ENCODE measurements around the gene DCTN5.

DCTN5 gene

DNA sequence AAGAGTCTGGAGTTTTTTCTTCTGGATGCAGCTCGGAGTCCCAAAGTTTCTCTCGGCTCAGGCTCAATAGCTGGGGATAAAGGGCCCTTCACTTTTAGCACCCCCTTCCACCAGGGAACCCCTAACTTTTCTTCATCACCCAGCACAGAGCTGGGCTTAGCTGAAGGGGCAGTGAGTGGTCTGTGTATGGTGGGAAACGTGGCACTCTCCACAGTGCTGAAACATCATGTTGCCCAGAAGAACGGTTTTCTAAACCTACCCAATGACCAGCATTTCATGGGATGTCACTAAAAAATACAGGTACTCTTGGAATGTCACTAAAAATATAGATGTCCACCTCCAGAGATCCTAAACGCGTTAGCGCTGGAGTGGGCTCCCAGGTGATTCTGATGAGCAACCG, 59.8 kb downstream of the DCTN5 start:
- H3K79me2 ChIP-seq (ENCODE audit: insufficient read depth, low read length) = no peaks in the 10 kb centered on the region
- H3K4me3 ChIP-seq (ENCODE audit: insufficient read depth, low read length, poor library complexity, severe bottlenecking) = no peak overlapping the region
- no peaks in the 10 kb centered on the region for H3F3A ChIP-seq (ENCODE audit: insufficient read depth)
- no peak overlapping the region for H2AFZ ChIP-seq (ENCODE audit: low read depth, low read length, severe bottlenecking)
- H3K36me3 ChIP-seq (ENCODE audit: low read length) = no peaks in the 10 kb centered on the region
- TF ChIP-seq, protein P1, sequence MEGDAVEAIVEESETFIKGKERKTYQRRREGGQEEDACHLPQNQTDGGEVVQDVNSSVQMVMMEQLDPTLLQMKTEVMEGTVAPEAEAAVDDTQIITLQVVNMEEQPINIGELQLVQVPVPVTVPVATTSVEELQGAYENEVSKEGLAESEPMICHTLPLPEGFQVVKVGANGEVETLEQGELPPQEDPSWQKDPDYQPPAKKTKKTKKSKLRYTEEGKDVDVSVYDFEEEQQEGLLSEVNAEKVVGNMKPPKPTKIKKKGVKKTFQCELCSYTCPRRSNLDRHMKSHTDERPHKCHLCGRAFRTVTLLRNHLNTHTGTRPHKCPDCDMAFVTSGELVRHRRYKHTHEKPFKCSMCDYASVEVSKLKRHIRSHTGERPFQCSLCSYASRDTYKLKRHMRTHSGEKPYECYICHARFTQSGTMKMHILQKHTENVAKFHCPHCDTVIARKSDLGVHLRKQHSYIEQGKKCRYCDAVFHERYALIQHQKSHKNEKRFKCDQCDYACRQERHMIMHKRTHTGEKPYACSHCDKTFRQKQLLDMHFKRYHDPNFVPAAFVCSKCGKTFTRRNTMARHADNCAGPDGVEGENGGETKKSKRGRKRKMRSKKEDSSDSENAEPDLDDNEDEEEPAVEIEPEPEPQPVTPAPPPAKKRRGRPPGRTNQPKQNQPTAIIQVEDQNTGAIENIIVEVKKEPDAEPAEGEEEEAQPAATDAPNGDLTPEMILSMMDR (IDR thresholded peaks at IDR 0.05; ENCODE audit: insufficient read depth, low read length, poor library complexity, severe bottlenecking) = no peak
- no peak for TF ChIP-seq EZH2phosphoT487 (conservative IDR thresholded peaks at IDR 0.05; ENCODE audit: low read length)
- H3K9ac ChIP-seq (ENCODE audit: low read length) = no peak overlapping the region
- H4K20me1 ChIP-seq (ENCODE audit: low read depth, low read length) = no peaks in the 10 kb centered on the region
- no peaks in the 10 kb centered on the region for H3K9me3 ChIP-seq (ENCODE audit: insufficient read depth, low read length)
- H3K27ac ChIP-seq (ENCODE audit: low read depth, low read length) = no peak overlapping the region
- H3K27me3 ChIP-seq (ENCODE audit: low read length) = no peaks in the 10 kb centered on the region
- no peaks in the 10 kb centered on the region for H3K9me2 ChIP-seq (replicated peaks; ENCODE audit: insufficient read depth, low read length)
- H3K4me2 ChIP-seq (ENCODE audit: low read depth, low read length, poor library complexity, severe bottlenecking) = no peak overlapping the region

DNA sequence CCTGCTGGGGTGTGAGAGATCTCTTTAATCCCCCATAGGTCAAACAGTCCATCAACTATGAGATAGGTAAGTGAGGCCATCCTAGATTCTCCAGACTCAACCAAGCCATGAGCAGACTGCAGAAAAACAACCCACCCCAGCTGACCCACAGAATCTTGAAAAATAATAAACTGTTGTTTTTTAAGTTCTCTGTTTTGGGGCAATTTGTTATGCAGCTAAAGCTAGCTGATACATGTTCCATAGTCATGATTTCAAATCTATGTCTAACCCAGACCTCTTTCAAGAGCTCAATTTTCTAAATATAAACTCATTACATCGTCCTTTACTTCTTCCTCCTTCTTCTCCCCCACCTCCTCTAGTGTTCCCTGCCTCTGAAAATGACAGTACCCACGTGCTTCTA, 61.7 kb downstream of the DCTN5 start:
- H3K4me3 ChIP-seq (ENCODE audit: insufficient read depth, low read length, poor library complexity, severe bottlenecking) = no peak overlapping the region
- H3K27me3 ChIP-seq (ENCODE audit: low read length) = no peaks in the 10 kb centered on the region
- H3K9me2 ChIP-seq (replicated peaks; ENCODE audit: insufficient read depth, low read length) = no peaks in the 10 kb centered on the region
- H3K36me3 ChIP-seq (ENCODE audit: low read length) = no peaks in the 10 kb centered on the region
- H4K20me1 ChIP-seq (ENCODE audit: low read depth, low read length) = no peaks in the 10 kb centered on the region
- H2AFZ ChIP-seq (ENCODE audit: low read depth, low read length, severe bottlenecking) = no peak overlapping the region
- H3F3A ChIP-seq (ENCODE audit: insufficient read depth) = no peaks in the 10 kb centered on the region
- H3K27ac ChIP-seq (ENCODE audit: low read depth, low read length) = no peak overlapping the region
- H3K79me2 ChIP-seq (ENCODE audit: insufficient read depth, low read length) = no peaks in the 10 kb centered on the region
- no peak overlapping the region for H3K9ac ChIP-seq (ENCODE audit: low read length)
- no peaks in the 10 kb centered on the region for H3K9me3 ChIP-seq (ENCODE audit: insufficient read depth, low read length)
- TF ChIP-seq, protein P1 (IDR thresholded peaks at IDR 0.05; ENCODE audit: insufficient read depth, low read length, poor library complexity, severe bottlenecking) = no peak
- TF ChIP-seq EZH2phosphoT487 (conservative IDR thresholded peaks at IDR 0.05; ENCODE audit: low read length) = no peak
- H3K4me2 ChIP-seq (ENCODE audit: low read depth, low read length, poor library complexity, severe bottlenecking) = no peak overlapping the region

DNA sequence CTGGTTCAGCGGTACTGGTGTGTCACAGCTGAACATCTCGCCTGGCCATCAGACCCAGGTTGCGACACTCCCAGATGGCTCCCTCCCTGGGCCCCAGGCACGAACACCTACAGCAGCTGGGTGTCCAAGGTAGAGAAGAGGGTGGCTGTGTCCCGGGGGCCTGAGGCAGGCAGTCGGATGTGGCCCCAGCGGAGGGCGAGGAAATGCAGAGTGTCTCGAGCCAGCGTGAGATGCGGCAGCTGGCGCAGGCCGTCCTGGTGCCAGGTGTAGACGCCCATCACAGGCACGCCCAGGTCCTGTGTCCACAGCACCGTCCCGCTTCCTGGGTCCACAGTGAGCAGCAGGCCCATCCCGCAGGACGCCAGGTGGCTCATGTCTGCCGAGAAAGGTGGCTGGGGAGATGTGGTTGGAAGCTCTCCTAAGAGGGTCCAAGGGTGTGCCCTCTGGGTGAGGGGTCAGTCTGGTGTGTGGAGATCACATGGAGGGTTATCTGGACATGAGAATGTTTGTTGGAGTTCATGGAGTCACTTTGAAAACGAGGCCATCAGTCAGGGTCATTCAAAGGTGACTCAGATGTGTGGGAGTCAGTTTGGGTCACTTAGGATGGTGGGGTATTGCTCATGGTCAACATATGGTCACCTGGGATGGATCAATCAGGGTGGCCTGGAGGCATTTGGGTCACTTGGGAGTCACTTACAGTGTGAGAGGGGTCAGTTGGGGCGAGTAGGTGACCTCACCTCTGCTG, 63.7 kb downstream of the DCTN5 start:
- Histone ChIP-seq H3K27ac (ENCODE audit: low read depth, low read length) (no peak overlapping the region), H3K9ac (ENCODE audit: low read length) (no peak overlapping the region), H3K4me3 (ENCODE audit: insufficient read depth, low read length, poor library complexity, severe bottlenecking) (no peak overlapping the region), H3F3A (ENCODE audit: insufficient read depth) (no peaks in the 10 kb centered on the region), H2AFZ (ENCODE audit: low read depth, low read length, severe bottlenecking) (no peak overlapping the region), H3K9me2 (replicated peaks; ENCODE audit: insufficient read depth, low read length) (no peaks in the 10 kb centered on the region), H3K27me3 (ENCODE audit: low read length) (no peaks in the 10 kb centered on the region), H3K36me3 (ENCODE audit: low read length) (no peaks in the 10 kb centered on the region), H4K20me1 (ENCODE audit: low read depth, low read length) (no peaks in the 10 kb centered on the region), H3K79me2 (ENCODE audit: insufficient read depth, low read length) (no peaks in the 10 kb centered on the region), H3K9me3 (ENCODE audit: insufficient read depth, low read length) (no peaks in the 10 kb centered on the region; the same call in 1 of the 2 replicates), H3K4me2 (ENCODE audit: low read depth, low read length, poor library complexity, severe bottlenecking) (no peak overlapping the region)
- TF ChIP-seq, protein P1 (IDR thresholded peaks at IDR 0.05; ENCODE audit: insufficient read depth, low read length, poor library complexity, severe bottlenecking) = no peak
- TF ChIP-seq EZH2phosphoT487 (conservative IDR thresholded peaks at IDR 0.05; ENCODE audit: low read length) = no peak
